H9 (cell line): ENCODE measurements around the gene RAMP3. TPM values are rescaled to one million over a fixed set of nuclear protein-coding genes. Genes with fewer than 3 reads are reported as not detected.

Experiments used
- DNase-seq: peaks from one replicate; pipeline ENCODE4 v3.0.0-alpha.2; 2017
- H2AFZ ChIP-seq: one replicate; pipeline ENCODE4 v1.6.1; 2013; ENCODE audit warnings: mild to moderate bottlenecking, low read length, control low read depth, moderate library complexity
- H2AK5ac ChIP-seq: 2 replicates; pipeline ENCODE4 v1.6.1; 2013; ENCODE audit warnings: low read length, control low read depth, mixed read lengths; ENCODE audit not compliant: insufficient read length
- H2BK120ac ChIP-seq: one replicate; pipeline ENCODE4 v1.6.1; 2013; ENCODE audit warnings: low read depth, mild to moderate bottlenecking, low read length, control low read depth, inconsistent platforms; ENCODE audit not compliant: poor library complexity, severe bottlenecking
- H2BK12ac ChIP-seq: 2 replicates; pipeline ENCODE4 v1.6.1; 2013; ENCODE audit warnings: low read length, control low read depth, mixed read lengths, low read depth; ENCODE audit not compliant: insufficient read length
- H2BK15ac ChIP-seq: 2 replicates; pipeline ENCODE4 v1.6.1; 2013; ENCODE audit warnings: low read depth, low read length, control low read depth
- H2BK20ac ChIP-seq: one replicate; pipeline ENCODE4 v1.6.1; 2013; ENCODE audit warnings: low read depth, mild to moderate bottlenecking, low read length, control low read depth, inconsistent platforms; ENCODE audit not compliant: poor library complexity, severe bottlenecking
- H2BK5ac ChIP-seq: 2 replicates; pipeline ENCODE4 v1.6.1; 2013; ENCODE audit warnings: low read length, control low read depth, mixed read lengths; ENCODE audit not compliant: insufficient read length
- H3K14ac ChIP-seq: 2 replicates; pipeline ENCODE4 v1.6.1; 2013; ENCODE audit warnings: low read length, control low read depth; ENCODE audit not compliant: insufficient read depth
- H3K18ac ChIP-seq: 2 replicates; pipeline ENCODE4 v1.6.1; 2013; ENCODE audit warnings: low read depth, mild to moderate bottlenecking, mixed read lengths, low read length, control low read depth; ENCODE audit not compliant: insufficient read length
- H3K23ac ChIP-seq: 2 replicates; pipeline ENCODE4 v1.6.1; 2013; ENCODE audit warnings: low read length, control low read depth, mixed read lengths, low read depth; ENCODE audit not compliant: insufficient read length
- H3K23me2 ChIP-seq: 2 replicates; pipeline ENCODE4 v1.6.1; 2013; ENCODE audit warnings: low read depth, mild to moderate bottlenecking, mixed read lengths, low read length, control low read depth; ENCODE audit not compliant: insufficient read length, poor library complexity, severe bottlenecking
- H3K27ac ChIP-seq: 2 replicates; pipeline ENCODE4 v1.5.1; 2013; ENCODE audit warnings: low read length, control low read depth, mixed read lengths, low read depth; ENCODE audit not compliant: insufficient read length
- H3K27me3 ChIP-seq: 2 replicates; pipeline ENCODE4 v1.6.1; 2013; ENCODE audit warnings: low read length, control low read depth, inconsistent platforms; ENCODE audit not compliant: insufficient read depth
- H3K4ac ChIP-seq: 2 replicates; pipeline ENCODE4 v1.6.1; 2013; ENCODE audit warnings: low read depth, mild to moderate bottlenecking, control low read depth, inconsistent platforms, low read length, moderate library complexity
- H3K4me1 ChIP-seq: 2 replicates; pipeline ENCODE4 v1.6.1; 2013; ENCODE audit warnings: low read length, control low read depth, inconsistent platforms; ENCODE audit not compliant: insufficient read depth
- H3K4me2 ChIP-seq: 2 replicates; pipeline ENCODE4 v1.6.1; 2013; ENCODE audit warnings: low read length, control low read depth, mixed read lengths; ENCODE audit not compliant: insufficient read length, insufficient read depth
- H3K56ac ChIP-seq: 2 replicates; pipeline ENCODE4 v1.6.1; 2013; ENCODE audit warnings: low read depth, mild to moderate bottlenecking, mixed read lengths, low read length, control low read depth; ENCODE audit not compliant: insufficient read length
- H3K79me1 ChIP-seq: 2 replicates; pipeline ENCODE4 v1.6.1; 2013; ENCODE audit warnings: low read depth, mild to moderate bottlenecking, moderate library complexity, low read length, control low read depth, inconsistent platforms; ENCODE audit not compliant: insufficient read depth, poor library complexity, severe bottlenecking
- H3K79me2 ChIP-seq: 2 replicates; pipeline ENCODE4 v1.6.1; 2013; ENCODE audit warnings: low read length, control low read depth, inconsistent platforms; ENCODE audit not compliant: insufficient read depth
- H3K9ac ChIP-seq: 2 replicates; pipeline ENCODE4 v1.6.1; 2013; ENCODE audit warnings: low read length, control low read depth, mixed read lengths; ENCODE audit not compliant: insufficient read length; ENCODE audit errors: extremely low read depth
- H3K9me3 ChIP-seq: one replicate; pipeline ENCODE4 v1.6.1; 2013; ENCODE audit warnings: low read depth, low read length, inconsistent platforms; ENCODE audit not compliant: control insufficient read depth
- H3T11ph ChIP-seq: one replicate; pipeline ENCODE4 v1.6.1; 2013; ENCODE audit warnings: mild to moderate bottlenecking, low read length, control low read depth, inconsistent platforms
- H4K20me1 ChIP-seq: one replicate; pipeline ENCODE4 v1.6.1; 2013; ENCODE audit not compliant: control insufficient read depth, insufficient read length, insufficient read depth
- H4K5ac ChIP-seq: 2 replicates; pipeline ENCODE4 v1.6.1; 2013; ENCODE audit warnings: low read depth, mild to moderate bottlenecking, mixed read lengths, low read length, control low read depth; ENCODE audit not compliant: insufficient read length
- H4K8ac ChIP-seq: replicated peaks from 2 replicates; pipeline ENCODE4 v1.6.1; 2013; ENCODE audit warnings: low read length, control low read depth, mixed read lengths, low read depth; ENCODE audit not compliant: insufficient read length
- H4K91ac ChIP-seq: 2 replicates; pipeline ENCODE4 v1.6.1; 2013; ENCODE audit warnings: low read depth, mild to moderate bottlenecking, moderate library complexity, mixed read lengths, low read length, control low read depth; ENCODE audit not compliant: insufficient read length
- H3K27ac Mint-ChIP-seq, 3 experiments: 2 replicates in 2 of 3; 3 replicates in 1 of 3; pipeline ENCODE4 v1.8.0; 2020 to 2021; ENCODE audit warnings: mixed read lengths in 3 of 3, mild to moderate bottlenecking in 1 of 3, moderate library complexity in 1 of 3
- H3K27me3 Mint-ChIP-seq: 2 replicates; pipeline ENCODE4 v1.8.0; 2021; ENCODE audit warnings: low read depth, mild to moderate bottlenecking, moderate library complexity, mixed read lengths
- H3K36me3 Mint-ChIP-seq, 3 experiments: 2 replicates in 2 of 3; 3 replicates in 1 of 3; pipeline ENCODE4 v1.8.0; 2020 to 2021; ENCODE audit warnings: low read depth in 3 of 3, mixed read lengths in 3 of 3; ENCODE audit not compliant: insufficient read depth in 1 of 3
- H3K4me1 Mint-ChIP-seq, 2 experiments: 2 replicates each; pipeline ENCODE4 v1.8.0; 2020; ENCODE audit warnings: mixed read lengths in 2 of 2
- H3K4me3 Mint-ChIP-seq, 2 experiments: 2 replicates in 1 of 2; 3 replicates in 1 of 2; pipeline ENCODE4 v1.8.0; 2020 to 2021; ENCODE audit warnings: mild to moderate bottlenecking in 2 of 2, mixed read lengths in 2 of 2, moderate library complexity in 1 of 2
- H3K9me3 Mint-ChIP-seq, 2 experiments: 2 replicates in 1 of 2; 3 replicates in 1 of 2; pipeline ENCODE4 v1.8.0; 2020; ENCODE audit warnings: mild to moderate bottlenecking in 2 of 2, mixed read lengths in 2 of 2, moderate library complexity in 1 of 2
- CTCF ChIP-seq: fragments of 200-600 bp; sonication (generic); conservative IDR thresholded peaks from 3 replicates; pipeline ENCODE4 v1.8.0; 2021; ENCODE audit warnings: antibody characterized with exemption, mild to moderate bottlenecking
- WGBS: extraction: QIAGEN DNeasy Blood & Tissue Kit; methylation state at CpG from one replicate; pipeline ENCODE4 v1.1.7; 2013; ENCODE audit warnings: missing lambda C conversion rate, low lambda C conversion rate, mixed read lengths; ENCODE audit not compliant: insufficient read length; ENCODE audit errors: extremely low coverage; 5-methylcytosine and 5-hydroxymethylcytosine counted together
- total RNA-seq: library from RNA; stranded (reverse); gene quantifications from 2 replicates; pipeline ENCODE4 v1.2.1, GENCODE V29; 2021

The RAMP3 gene
- total RNA-seq, 1 experiment from 2014 or later = 0.63 TPM

GRCh38 chr7:45181286-45181960 lies 23.8 kb downstream of the RAMP3 start:
- Histone ChIP-seq H3K9ac (no peak overlapping the region), H3K4me2 (no peak overlapping the region), H3K4ac (no peak overlapping the region), H3T11ph (no peak overlapping the region), H4K8ac (no peak overlapping the region), H2AFZ (no peak overlapping the region), H3K23me2 (no peaks in the 10 kb centered on the region), H4K20me1 (no peaks in the 10 kb centered on the region), H3K79me1 (no peaks in the 10 kb centered on the region), H2AK5ac (no peak overlapping the region), H3K56ac (no peak overlapping the region), H3K27ac (no peak overlapping the region), H3K14ac (no peak overlapping the region), H3K4me1 (no peaks in the 10 kb centered on the region), H2BK15ac (no peak overlapping the region), H3K9me3 (no peaks in the 10 kb centered on the region), H4K91ac (no peak overlapping the region), H3K23ac (no peak overlapping the region), H4K5ac (no peak overlapping the region), H3K79me2 (no peaks in the 10 kb centered on the region), H3K27me3 (no peaks in the 10 kb centered on the region), H2BK120ac (no peak overlapping the region), H3K18ac (no peak overlapping the region), H2BK12ac (no peak overlapping the region), H2BK20ac (no peak overlapping the region), H2BK5ac (no peak overlapping the region)
- no CpG with 5 or more reads among the region's 7 CpGs for WGBS
- Mint-ChIP-seq H3K4me3 (no peak overlapping the region), H3K4me1 (peaks cover 2 to 3% of the 10 kb centered on the region in 2 experiments; a peak in 2 of 4 replicates), H3K36me3 (no peaks in the 10 kb centered on the region), H3K9me3 (no peaks in the 10 kb centered on the region), H3K27me3 (peaks cover 11% of the 10 kb centered on the region), H3K27ac (no peak overlapping the region)
- peak; percentile 14 for DNase-seq
- TF ChIP-seq CTCF = no peak
